HG03045 (cell line): ENCODE data around the gene TMEM256.

ENCODE experiments used
- ATAC-seq: cut with Tn5 transposase; IDR thresholded peaks from one replicate; pipeline ENCODE4 v1.9.1; 2021; ENCODE audit warnings: mild to moderate bottlenecking, moderate library complexity; ENCODE audit not compliant: unreplicated experiment

TMEM256 gene

GRCh38 chr17:7408863-7409262 is 5.0 kb upstream of the TMEM256 start:
- ATAC-seq = no peak

GRCh38 chr17:7408252-7408727 is 4.4 kb upstream of the TMEM256 start:
- ATAC-seq = no peak

DNA sequence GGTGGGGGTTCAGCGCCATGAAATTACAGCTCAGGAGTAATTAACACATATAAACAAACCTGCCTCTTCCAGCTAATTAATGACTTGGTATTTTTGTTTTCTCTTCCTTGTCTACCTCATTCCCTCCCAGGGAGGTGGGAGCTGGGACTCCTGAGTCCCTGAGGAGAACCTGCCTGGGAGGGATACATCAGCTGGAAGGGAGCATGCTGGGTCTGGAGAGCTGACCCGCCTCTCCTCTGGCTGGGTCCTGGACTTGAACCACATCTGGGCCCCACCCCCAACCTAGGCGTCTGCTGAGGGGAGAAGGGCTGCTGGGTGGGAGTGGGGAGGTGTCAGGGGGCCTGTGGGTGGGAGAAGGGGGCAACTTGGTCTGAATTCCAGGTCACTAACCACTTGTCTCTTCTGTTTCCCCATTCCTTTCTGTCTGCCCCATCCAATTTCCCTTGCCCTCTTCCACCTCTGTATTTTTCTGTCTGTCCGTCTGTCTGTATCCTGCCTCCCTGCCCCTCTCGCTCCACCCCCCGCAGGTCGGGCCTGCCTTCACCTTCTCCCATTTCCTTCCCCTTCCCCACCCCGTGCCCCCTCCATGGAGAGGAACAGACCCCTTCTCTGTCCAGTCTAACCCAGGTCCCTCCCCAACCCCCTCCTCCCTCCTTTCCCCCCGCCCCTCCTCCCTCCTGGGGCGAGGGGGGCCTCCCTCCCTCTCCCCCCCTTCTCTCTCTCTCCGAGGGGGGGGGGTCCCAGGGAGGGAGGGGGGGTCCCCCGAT is 3.8 kb upstream of the TMEM256 start, which contains the start of gene NLGN2:
TSS of gene NLGN2 (plus strand) at position 361 of the 767 bp plus-strand sequence. CDS start 411 bp downstream, outside the sequence.
- no peak for ATAC-seq

GRCh38 chr17:7407082-7407481 is 3.2 kb upstream of the TMEM256 start:
- no peak for ATAC-seq

DNA sequence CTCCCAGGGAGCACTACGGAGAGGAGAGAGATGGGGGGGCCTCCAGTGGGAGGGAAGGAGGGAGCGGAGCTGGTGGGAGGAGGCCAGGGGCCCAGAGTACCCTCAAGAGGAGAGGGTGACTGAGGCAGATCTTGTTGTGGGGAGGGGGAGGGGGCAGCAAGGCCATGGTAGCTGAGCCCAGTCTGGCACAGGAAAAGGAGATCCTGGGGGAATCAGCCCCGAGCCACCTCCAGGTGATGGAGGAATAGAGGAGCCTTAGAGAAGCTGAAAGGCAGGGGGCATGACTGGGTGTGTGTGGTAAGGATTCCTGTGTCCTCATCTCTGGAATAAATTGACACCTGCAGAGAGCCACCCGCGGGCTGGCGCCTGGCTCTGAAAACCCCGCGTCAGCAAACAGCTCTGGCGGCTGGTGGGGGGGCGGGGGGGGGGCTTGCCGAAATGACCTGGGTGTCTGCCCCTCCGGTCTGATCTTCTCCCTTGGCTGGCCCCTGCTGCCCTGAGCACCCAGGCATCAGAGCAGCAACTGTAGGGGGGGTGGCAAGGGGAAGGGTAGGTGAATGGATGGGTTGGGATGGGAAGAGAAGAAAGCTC is 2.4 kb upstream of the TMEM256 start:
- ATAC-seq = no peak

DNA sequence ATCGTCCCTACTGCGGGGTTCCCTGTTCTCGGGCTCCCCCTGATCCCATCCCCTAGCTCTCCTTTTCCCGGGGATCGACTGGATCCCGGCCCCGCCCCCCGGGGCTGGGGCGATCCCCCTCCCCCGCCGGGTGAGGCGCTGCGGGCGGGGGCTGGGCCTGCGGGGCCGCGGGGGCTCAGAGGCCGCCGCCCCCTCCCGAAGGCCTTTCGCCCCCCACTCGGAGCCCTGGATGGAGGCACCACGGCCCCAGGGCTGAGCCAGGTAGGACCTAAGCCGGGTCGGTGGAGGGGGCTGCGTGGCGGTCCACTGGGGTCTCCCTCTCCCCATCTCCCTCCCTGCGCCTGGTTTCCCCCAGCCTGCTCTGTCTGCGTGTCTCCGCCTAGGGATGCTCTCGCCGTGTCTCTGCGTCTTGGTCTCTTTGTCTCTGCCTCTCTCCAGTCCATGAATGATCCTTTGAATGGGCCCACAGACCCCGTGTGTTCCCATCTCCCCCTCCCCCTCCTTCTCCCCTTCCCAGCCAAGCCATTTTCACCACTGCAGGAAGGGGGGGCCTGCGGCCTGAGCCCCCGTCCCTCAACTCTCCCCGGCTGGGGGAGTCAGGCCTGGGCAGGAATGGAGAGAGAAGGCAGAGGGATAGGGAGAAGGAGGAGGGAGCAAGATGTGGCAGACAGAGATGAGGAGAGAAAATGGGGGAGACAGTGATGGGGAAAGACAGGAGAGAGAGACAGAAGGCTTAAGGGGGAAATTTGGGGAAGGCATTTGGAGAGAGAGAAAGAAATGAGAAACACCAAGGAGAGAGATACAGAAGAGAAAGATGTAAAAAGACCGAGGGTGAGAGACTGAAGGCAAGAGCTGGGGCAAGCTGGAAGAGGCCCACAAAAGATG is 1.7 kb upstream of the TMEM256 start:
- ATAC-seq = no peak

GRCh38 chr17:7404737-7405349 is 946 bp upstream of the TMEM256 start:
- no peak for ATAC-seq

DNA sequence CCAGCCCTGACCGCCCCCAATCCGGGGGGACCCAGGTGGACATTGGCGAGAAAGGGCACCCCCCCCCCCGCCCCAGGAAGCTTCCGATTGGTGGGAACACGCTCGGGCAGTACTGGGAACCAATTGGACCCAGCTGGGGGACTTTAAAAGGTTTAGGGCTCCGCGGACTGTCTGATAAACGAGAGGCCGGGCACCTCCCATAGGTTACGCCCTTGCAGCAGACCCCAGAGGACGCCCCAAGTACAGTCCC is 245 bp downstream of the TMEM256 start:
- ATAC-seq = no peak

GRCh38 chr17:7403043-7403726 is 712 bp downstream of the TMEM256 start:
- no peak for ATAC-seq

DNA sequence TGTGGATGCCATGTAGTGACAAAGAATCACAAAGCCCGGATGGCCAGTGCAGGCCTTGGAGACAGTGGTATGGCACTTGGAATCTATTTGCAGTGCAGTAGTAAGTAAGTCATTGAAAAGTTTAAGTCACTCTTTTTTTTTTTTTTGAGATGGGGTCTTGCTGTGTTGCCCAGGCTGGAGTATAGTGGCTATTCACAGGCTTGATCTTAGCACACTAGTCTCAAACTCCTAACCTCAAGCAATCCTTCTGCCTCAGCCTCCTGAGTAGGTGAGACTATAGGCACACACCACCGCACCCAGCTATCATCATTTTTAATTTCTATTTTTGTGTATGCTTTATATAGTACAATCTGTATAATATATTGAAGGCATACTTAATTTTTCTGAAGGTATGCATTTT is 5.3 kb downstream of the TMEM256 start:
- no peak for ATAC-seq

GRCh38 chr17:7396147-7396546 is 7.8 kb downstream of the TMEM256 start:
- ATAC-seq = no peak

DNA sequence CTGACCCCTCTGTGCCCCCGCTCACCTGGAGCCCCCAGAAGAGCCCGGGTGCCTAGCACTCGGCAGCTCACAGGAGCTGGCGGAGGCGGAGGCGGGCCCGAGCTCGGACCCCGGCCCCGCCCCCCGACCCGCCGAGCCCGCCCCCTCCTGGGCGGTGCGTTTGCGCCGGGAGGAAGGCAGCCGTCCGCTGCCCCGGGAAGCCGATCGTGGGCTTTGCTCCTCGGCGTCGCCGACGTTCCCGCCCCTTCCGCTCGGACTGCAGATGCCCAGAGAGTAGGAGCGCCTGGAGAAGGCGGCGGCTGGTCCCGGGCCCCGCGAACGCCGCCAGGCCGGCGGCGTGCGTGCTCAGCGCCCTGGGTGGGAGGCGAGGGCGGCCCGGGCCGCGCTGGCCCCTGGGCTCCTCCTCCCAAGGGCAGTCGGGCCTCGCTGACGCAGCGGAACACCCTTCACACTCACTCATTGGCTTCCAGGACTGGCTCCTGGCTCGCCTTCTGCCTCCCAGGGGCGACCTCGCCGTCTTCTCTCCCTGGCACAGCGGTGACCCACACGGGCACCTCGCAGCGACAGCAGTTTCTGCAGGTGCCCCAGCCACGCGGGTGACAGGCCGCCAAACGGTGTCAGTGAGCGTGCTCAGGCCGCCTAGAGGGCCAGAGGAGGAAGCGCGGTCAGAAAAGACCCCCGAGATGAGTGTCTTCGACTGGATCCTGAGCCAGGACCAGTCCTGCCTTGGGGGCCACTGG is 9.3 kb downstream of the TMEM256 start, which contains the start of gene PLSCR3:
TSS of gene PLSCR3 (minus strand) at position 74 of the 740 bp plus-strand sequence. CDS start 415 bp downstream, outside the sequence.
- peak; percentile 71 for ATAC-seq

GRCh38 chr17:7393613-7394451 is 10.1 kb downstream of the TMEM256 start:
- ATAC-seq = peak; percentile 54

DNA sequence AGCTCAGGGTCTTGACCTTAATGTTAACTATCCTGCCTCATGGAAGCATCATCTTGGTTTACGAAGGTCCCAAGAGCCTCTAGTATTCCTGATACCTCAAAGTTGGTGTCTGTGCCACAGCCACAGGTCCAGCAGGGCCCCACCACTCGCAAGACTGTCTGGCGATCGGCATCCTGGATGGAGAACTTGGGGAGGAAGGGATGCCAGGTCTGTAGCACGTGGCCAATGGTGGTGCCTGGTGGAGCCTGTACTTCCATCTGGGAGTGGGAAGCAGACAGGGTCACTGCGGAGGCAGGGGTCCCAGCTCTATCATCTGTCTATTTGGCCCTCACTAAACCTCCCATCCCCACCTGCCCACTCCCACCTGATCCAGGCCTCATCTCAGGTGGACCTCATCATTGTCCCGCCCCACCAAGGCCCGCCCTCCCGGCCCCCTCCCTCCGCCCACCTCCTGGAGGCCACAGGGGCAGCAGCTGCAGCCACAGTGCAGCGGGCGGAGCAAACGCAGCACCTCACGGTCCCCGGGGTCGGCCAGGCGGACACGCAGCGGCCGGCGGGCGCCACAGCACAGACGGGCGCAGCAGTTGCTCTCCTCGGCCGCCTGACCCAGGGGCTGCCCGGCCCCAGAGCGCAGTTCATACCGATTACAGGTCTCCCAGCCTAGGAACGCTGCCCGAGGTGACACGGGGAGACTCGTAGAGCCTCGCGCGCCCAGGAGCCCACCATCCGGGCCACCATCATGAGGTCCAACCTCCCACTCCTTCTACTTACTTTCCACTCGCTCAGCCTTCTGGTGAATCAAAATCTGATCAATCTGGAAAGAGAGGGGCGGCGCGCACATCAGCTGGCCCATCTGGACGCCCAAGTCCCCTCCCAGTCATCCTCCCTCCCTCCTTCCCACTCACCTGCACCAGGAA is 10.9 kb downstream of the TMEM256 start:
- ATAC-seq = no peak

DNA sequence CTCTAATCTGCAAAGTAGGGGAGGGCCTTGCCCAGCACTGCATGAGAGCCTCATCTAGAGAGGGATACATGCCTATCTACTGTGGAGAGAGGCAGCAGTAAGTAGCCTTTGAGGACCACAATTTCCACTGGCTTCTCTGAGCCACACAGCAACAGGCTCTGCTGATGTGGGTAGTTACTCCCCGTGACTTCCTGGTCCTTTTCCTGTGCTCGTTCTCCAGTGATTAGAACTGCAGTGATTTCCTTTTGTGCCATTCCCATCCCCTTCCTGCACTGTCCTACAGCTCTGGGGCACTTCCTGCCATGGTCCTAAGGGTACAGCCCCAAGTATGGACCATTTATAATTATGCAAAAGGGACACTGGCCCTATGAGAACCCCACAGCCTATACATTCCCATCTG is 12.6 kb downstream of the TMEM256 start:
- no peak for ATAC-seq

DNA sequence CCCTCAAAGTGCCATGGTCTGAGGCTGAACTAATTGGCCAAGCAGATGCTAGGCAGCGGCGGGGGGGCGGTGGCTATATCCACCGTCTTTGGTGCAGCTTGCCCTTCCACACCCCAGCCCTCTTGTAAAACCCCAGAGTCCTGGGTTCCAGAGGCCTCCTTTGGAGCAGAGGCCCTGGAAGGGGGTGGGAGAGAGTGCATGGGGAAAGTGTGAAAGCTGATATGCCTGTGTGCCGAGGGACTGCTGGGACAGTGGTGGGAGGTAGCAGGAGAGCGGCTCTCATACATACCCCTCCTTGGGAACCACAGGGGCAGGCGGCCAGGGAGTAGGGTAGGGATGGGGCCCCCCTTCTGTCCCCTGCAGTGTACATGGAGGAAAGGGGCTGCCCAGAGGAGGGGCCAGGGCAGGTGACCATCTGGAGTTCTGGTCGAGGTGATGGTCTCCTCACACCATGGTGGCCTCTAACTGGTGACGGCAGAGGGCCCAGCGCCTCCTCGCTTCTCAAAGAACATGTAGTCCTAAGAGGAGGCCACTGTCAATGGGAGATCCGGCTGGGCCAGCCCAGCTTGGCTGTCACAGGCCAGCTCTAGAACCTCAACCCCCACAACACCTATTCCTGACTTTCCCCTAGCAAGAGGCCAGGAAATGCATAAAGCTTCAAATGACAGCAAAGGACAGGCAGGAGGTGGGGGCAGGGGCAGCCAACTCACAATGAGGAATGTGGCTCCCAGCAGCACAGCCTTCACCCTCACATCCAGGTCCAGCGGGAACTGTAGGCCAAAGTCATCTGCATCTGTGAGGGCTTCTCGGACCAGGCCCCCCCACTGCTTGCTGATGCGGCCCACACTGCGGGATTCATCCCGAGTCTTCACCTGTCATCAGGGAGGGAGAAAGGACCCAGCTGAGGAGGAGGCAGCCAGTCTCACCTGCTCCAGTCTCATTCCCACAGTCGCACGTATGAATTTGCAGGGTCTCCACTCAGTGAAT is 13.7 kb downstream of the TMEM256 start:
- no peak for ATAC-seq

DNA sequence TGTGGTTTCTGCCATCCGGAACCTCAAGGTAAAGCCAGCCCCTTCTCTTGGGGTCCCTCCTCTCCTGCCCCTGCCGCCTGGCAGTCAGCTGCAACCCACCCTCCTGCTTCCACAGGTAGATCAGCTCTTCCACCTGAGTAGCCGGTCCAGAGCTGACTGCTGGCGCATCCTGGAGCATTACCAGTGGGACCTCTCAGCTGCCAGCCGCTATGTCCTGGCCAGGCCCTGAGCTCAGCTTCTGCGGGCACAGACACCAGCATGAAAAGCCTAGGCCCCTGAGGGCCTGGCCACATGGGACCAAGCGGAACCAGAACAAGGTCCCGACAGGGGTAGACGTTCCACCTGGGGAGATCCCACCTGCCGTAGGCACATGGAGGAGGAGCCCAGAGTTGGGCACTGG is 15.0 kb downstream of the TMEM256 start:
- ATAC-seq = no peak
